PC-9 (cell line): ENCODE data around the gene SUPT3H. TPM values are rescaled to one million over a fixed set of nuclear protein-coding genes. Genes with fewer than 3 reads are reported as not detected.

Experiments used
- BruUV-seq: library from RNA; stranded (reverse); fragments of 400-500 nt; replicated peaks from 2 replicates; lab custom pipeline; 2021; lab: Mats Ljungman, UMichigan
- CTCF ChIA-PET: fragments of 300-600 bp; sonication (Branson Sonifier 250); formaldehyde crosslinking; loops from one replicate; lab custom pipeline; 2022; ENCODE audit warnings: antibody characterized with exemption; lab: Charles Lee
- POLR2A ChIA-PET: fragments of 300-600 bp; sonication (Branson Sonifier 250); formaldehyde crosslinking; loops from one replicate; lab custom pipeline; 2022; ENCODE audit warnings: antibody characterized with exemption; ENCODE audit not compliant: unreplicated experiment; lab: Charles Lee
- DNase-seq, 2 experiments: peaks; one replicate each; pipeline versions ENCODE4 v3.0.0 to v3.0.0-alpha.2; 2015 to 2022; ENCODE audit warnings: mixed read lengths in 1 of 2
- H2AFZ ChIP-seq: fragments of 200-600 bp; sonication (generic); 2 replicates; pipeline ENCODE4 v1.8.1; 2017; ENCODE audit warnings: antibody characterized with exemption
- H3F3A ChIP-seq: fragments of 200-600 bp; sonication (generic); 2 replicates; pipeline ENCODE4 v1.8.1; 2017; ENCODE audit warnings: antibody characterized with exemption, mild to moderate bottlenecking, low read depth; ENCODE audit not compliant: insufficient read depth
- H3K27ac ChIP-seq: fragments of 200-600 bp; sonication (generic); 2 replicates; pipeline ENCODE4 v1.6.1; 2016; ENCODE audit warnings: mixed run types
- H3K27me3 ChIP-seq: fragments of 200-600 bp; sonication (generic); 2 replicates; pipeline ENCODE4 v1.6.1; 2016; ENCODE audit warnings: low read depth, mixed run types; ENCODE audit not compliant: insufficient read depth
- H3K36me3 ChIP-seq: fragments of 200-600 bp; sonication (generic); 2 replicates; pipeline ENCODE4 v1.6.1; 2016; ENCODE audit warnings: low read depth, mixed run types
- H3K4me1 ChIP-seq: fragments of 200-600 bp; sonication (generic); replicated peaks from 2 replicates; pipeline ENCODE4 v1.6.1; 2016; ENCODE audit warnings: mixed run types; ENCODE audit not compliant: insufficient read depth
- H3K4me2 ChIP-seq: fragments of 200-600 bp; sonication (generic); 2 replicates; pipeline ENCODE4 v1.6.1; 2017; ENCODE audit warnings: mixed run types
- H3K4me3 ChIP-seq: fragments of 200-600 bp; sonication (generic); 2 replicates; pipeline ENCODE4 v1.6.1; 2016; ENCODE audit warnings: mixed run types
- H3K79me2 ChIP-seq: fragments of 200-600 bp; sonication (generic); 2 replicates; pipeline ENCODE4 v1.6.1; 2017; ENCODE audit warnings: low read depth, mixed run types
- H3K9me2 ChIP-seq: fragments of 200-600 bp; sonication (generic); 2 replicates; pipeline ENCODE4 v1.8.1; 2017; ENCODE audit warnings: mild to moderate bottlenecking; ENCODE audit not compliant: insufficient read depth
- H3K9me3 ChIP-seq: fragments of 200-600 bp; sonication (generic); 2 replicates; pipeline ENCODE4 v1.8.1; 2016; ENCODE audit warnings: low read depth; ENCODE audit not compliant: insufficient read depth
- H4K20me1 ChIP-seq: fragments of 200-600 bp; sonication (generic); 2 replicates; pipeline ENCODE4 v1.8.1; 2017; ENCODE audit not compliant: insufficient read depth
- CTCF ChIP-seq: fragments of 200-600 bp; sonication (generic); conservative IDR thresholded peaks from 2 replicates; pipeline ENCODE4 v1.6.1; 2017; ENCODE audit warnings: mixed run types, antibody characterized with exemption, mild to moderate bottlenecking, moderate library complexity
- EZH2 ChIP-seq: fragments of 200-600 bp; sonication (generic); IDR thresholded peaks from 2 replicates; pipeline ENCODE4 v1.8.0; 2017; ENCODE audit warnings: antibody characterized with exemption, low read depth
- intact Hi-C: fragments of 100-400 bp; cut with micrococcal nuclease; formaldehyde crosslinking; loops from one replicate; pipeline ENCODE4 v1.10.0; 2022; ENCODE audit not compliant: unreplicated experiment
- total RNA-seq: library from RNA; stranded (reverse); gene quantifications from 2 replicates; pipeline ENCODE4 v1.2.3, GENCODE V29; 2021

SUPT3H gene
- total RNA-seq, 1 experiment from 2014 or later = 9.2 TPM

GRCh38 chr6:45255434-45255833 is 122.3 kb downstream of the SUPT3H start:
- Histone ChIP-seq H3K4me1 (no peaks in the 10 kb centered on the region), H3F3A (no peaks in the 10 kb centered on the region), H3K4me2 (no peak overlapping the region), H2AFZ (no peak overlapping the region), H3K27ac (no peak overlapping the region), H3K79me2 (no peaks in the 10 kb centered on the region), H3K9me2 (no peaks in the 10 kb centered on the region), H4K20me1 (no peaks in the 10 kb centered on the region), H3K4me3 (no peak overlapping the region), H3K27me3 (no peaks in the 10 kb centered on the region), H3K36me3 (no peaks in the 10 kb centered on the region), H3K9me3 (no peaks in the 10 kb centered on the region)
- intact Hi-C loops = no loop called here
- ChIA-PET CTCF (no interaction called here), POLR2A (no interaction called here)
- DNase-seq = no peak
- no TSS peak for BruUV-seq
- TF ChIP-seq EZH2 (no peak), CTCF (no peak)

DNA sequence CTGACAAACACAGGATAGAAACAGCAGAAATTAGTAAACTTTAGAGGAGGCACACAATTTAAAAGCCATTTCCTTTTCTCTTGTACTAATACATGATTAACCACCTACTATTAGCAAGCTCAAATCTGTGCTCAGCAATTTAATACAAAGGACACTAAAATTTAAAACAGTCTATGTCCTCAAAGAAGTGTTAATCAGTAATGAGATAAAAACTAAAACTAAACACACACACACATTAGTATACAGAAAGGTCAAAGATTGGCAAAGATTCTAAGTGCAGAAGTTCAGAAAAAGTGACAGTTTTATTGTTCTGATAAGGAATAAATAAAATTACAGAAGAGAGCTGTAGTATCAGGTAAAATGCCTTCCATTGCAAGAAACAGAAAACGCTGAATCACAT is 123.5 kb downstream of the SUPT3H start:
- H3K4me1 ChIP-seq = no peaks in the 10 kb centered on the region
- H3K9me3 ChIP-seq = no peaks in the 10 kb centered on the region
- TF ChIP-seq EZH2 (no peak), CTCF (no peak)
- intact Hi-C loops = no loop called here
- no peak overlapping the region for H2AFZ ChIP-seq
- H3K27ac ChIP-seq = no peak overlapping the region
- ChIA-PET POLR2A (no interaction called here), CTCF (no interaction called here)
- H4K20me1 ChIP-seq = no peaks in the 10 kb centered on the region
- no peaks in the 10 kb centered on the region for H3K79me2 ChIP-seq
- H3K4me3 ChIP-seq = no peak overlapping the region
- DNase-seq = no peak
- H3K27me3 ChIP-seq = no peaks in the 10 kb centered on the region
- no peaks in the 10 kb centered on the region for H3K36me3 ChIP-seq
- no TSS peak for BruUV-seq
- H3K9me2 ChIP-seq = no peaks in the 10 kb centered on the region
- H3F3A ChIP-seq = no peaks in the 10 kb centered on the region
- no peak overlapping the region for H3K4me2 ChIP-seq

- POLR2A ChIA-PET = no interaction called here
- H3K27ac ChIP-seq = no peak overlapping the region
- no TSS peak for BruUV-seq
Observed at GRCh38 chr6:45253453-45253852, 124.3 kb downstream of the SUPT3H start.

More at GRCh38 chr6:45253453-45253852, 124.3 kb downstream of the SUPT3H start:
- H3K4me1 ChIP-seq = no peaks in the 10 kb centered on the region
- no peaks in the 10 kb centered on the region for H3K9me3 ChIP-seq
- H4K20me1 ChIP-seq = no peaks in the 10 kb centered on the region
- H3K4me2 ChIP-seq = no peak overlapping the region
- no peaks in the 10 kb centered on the region for H3F3A ChIP-seq
- no peak overlapping the region for H2AFZ ChIP-seq
- H3K36me3 ChIP-seq = no peaks in the 10 kb centered on the region
- CTCF ChIA-PET = no interaction called here
- H3K4me3 ChIP-seq = no peak overlapping the region
- no peaks in the 10 kb centered on the region for H3K9me2 ChIP-seq
- intact Hi-C loops = no loop called here
- H3K27me3 ChIP-seq = no peaks in the 10 kb centered on the region
- no peak for DNase-seq
- no peaks in the 10 kb centered on the region for H3K79me2 ChIP-seq
- TF ChIP-seq CTCF (no peak), EZH2 (no peak)
